ENCODE results near the gene LRCOL1.
A peak's percentile ranks its signal among the peaks of the same experiment; 100 is the strongest.

The LRCOL1 gene

DNA sequence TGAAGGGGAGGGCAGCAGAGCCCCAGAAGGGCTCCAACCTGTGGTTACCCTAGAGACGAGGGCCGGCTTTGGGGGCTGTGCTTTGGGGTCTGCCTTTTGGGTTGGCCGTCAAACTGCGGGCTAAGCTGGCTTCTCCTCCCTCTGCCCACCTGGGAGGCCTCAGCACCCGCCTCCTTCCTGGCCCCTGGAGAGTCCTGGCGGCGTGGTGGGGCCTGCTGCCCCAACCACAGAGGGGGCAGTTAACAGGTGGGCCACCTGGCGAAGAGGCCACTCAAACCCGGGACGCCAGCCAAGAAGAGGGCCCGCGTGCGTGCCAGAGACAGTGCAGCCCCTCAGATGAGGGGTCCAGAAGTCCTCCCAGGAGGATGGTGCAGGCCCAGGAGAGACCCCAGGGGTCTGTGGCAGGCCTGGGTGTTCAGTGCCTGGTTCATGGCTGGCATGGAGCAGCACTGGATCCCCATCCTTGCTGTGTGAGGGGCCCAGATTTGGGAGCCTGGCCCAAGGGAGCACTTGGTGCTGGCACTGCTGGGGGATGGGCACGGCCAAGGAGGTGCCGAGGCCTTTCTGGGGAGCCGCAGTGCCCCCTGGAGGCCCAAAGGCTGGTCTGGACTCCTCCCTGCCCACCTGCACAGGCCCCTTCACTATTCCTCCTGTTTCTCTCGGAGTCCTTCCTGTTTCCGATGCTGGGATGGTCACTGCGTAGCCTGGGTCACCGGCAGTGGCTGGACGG is 48.8 kb downstream of the LRCOL1 start:
- DNase-seq, result no peak

GRCh38 chr12:132560614-132561426 is 49.6 kb downstream of the LRCOL1 start:
- DNase-seq, result peak; percentile 90

DNA sequence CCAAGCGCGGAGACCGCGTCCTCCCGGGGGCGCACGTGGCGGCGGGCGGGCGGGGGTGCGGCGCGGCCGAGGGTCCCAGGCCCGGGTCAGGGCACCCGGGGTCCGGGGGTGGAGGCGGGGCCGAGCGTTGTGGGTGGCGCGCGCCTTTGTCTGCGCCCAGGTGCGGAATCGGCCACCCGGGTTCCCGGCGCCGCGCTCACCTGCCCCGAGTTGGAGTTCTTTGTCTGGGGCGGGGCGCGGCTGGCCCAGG is 50.1 kb downstream of the LRCOL1 start:
- peak; percentile 49 for DNase-seq

DNA sequence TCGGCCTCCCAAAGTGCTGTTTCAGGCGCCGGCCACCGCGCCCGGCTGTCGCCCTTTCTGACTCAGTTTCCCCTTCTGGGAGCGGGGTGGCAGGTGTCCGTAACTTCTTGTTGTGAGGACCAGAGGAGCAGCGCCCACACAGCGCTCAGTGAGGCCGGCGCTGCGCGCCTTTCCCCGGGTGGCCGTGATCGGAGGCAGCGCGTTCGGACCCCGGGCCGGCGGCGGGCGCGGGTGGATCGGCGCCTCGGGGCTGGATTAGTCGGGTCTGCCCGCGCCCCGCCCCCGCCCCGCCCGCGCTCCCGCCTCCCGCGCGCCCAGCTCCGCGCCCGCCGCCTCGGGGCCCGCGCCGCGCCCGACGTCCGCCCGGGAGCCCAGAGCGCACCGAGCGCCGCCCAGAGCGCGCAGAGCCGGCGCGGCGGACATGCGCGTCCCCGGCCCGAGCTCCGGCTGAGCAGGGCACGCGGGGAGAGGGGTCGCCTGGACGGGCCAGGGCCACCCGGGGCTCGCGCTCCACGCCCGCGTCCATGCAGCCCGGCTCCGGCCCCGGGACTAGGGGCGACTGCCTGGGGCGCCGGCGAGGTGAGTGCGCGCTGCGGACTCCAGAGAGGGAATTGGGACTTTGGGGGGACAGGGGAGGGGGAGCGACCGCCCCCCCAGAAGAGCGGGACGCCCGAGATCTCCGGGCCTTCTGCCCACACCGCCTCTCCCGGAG is 50.6 kb downstream of the LRCOL1 start:
- DNase-seq, result peak; percentile 68

- DNase-seq, result no peak
These were observed 51.3 kb downstream of the LRCOL1 start for GRCh38 chr12:132558861-132559623.

DNA sequence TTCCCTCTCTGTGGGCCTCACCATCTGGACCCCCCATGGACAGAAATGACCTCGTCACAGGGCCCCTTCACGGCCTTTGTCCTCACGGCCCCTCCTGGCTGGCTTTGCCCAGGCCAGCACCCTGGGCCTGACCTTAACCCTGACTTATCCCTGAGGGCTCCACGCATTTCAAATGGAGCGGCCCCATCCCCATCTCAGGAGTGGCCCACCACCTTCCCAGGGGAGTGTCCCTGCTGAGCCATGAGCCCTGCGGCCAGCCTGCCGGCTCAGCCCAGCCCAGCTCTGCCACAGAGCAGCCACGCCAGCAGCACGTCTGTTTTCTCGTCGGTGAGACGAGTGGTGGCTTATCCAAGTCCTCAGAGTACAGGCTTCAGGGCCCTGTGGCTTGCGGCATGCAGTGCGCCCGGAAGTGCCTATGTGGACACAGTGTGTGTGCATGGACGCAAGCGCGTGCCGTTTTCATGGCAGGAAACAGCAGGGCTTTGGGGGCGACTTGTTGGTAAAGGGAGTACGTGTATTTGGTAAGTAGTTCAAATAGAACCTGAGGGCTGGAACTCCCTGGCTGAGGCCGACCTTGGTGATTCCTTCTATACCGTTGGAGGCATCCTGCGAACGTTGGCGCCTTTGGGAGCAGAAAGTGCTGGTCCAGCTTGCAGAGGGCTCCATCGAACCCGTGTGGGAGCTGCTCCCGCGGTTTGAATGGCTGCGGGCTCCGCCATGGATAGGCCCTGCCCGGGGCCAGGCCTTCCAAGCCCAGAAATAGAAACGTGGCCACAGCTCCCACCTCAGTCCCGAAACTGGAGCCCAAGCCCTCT is 52.1 kb downstream of the LRCOL1 start:
- DNase-seq, result peak; percentile 14

- no peak for DNase-seq
These were observed 52.9 kb downstream of the LRCOL1 start for GRCh38 chr12:132557291-132558015.

DNA sequence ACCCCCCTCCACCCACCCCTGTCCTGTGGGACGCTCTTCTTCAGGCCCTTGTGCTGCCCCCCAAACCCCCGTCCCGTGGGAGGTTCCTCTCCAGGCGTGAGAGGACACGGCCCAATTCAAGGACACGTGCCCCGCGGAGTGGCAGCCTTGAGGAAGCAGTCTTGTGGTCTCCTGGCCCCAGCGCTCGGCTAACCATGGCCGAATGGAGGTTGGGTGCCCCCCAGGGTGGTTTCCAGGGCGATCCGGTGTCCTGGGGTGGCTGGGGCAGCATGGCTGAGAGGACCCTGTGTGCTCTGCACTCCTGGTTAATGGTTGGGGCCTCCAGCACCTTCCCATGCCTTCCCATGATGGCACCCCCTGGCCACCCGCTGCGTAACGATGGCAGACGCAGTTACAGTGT is 53.6 kb downstream of the LRCOL1 start:
- DNase-seq, result no peak

DNA sequence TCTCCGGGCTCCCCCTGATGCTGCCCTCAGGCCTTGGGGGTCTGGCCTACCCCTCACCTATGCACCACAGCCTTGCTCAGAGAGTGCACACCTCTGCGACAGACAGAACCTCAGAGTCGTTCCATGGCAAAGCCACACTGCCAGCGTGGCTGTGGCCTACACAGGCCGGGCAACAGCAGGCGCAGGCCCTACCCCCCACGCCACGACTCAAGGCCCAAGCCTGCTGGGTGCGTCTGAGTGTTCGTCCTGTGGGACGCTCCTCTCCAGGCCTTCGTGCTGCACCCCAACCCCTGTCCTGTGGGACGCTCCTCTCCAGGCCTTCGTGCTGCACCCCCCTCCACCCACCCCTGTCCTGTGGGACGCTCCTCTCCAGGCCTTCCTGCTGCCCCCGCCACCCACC is 54.2 kb downstream of the LRCOL1 start:
- DNase-seq, result no peak

DNA sequence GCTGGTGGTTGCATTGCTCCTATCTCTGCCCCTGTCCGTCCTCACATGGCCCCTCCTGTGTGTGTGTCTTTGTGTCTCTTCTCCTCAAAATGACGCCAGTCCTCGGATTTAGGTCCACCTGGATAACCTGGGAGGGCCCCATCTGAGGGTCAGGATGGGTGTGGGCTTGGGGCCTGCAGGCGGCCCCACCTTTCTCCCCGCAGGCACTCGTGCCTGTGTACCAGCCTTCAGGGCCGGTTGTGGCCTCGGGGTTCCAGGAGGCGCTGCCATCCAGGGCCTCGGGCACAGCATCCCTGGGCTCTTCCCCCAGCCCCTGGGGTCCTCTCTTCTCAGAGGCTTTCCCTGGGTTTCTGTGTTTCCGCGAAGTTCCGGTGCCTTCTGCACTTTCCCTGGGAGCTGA is 54.7 kb downstream of the LRCOL1 start:
- DNase-seq, result no peak

GRCh38 chr12:132554845-132555630 is 55.3 kb downstream of the LRCOL1 start:
- DNase-seq, result no peak

Data from NCI-H146 (cell line).